B cell (primary cell): Measurements from ENCODE around the gene STRA8. TPM values are rescaled to one million over a fixed set of nuclear protein-coding genes. Genes with fewer than 3 reads are reported as not detected.

ENCODE experiments used
- ATAC-seq: fragments of 200-7000 bp; cut with Tn5 transposase; one replicate; pipeline ENCODE4 v1.10.0; 2021; ENCODE audit warnings: low read depth, mild to moderate bottlenecking, moderate number of reproducible peaks, moderate library complexity
- CTCF ChIA-PET: fragments of 350-600 bp; sonication (Branson Sonifier 250); formaldehyde crosslinking; loops from one replicate; lab custom pipeline; 2021; ENCODE audit warnings: antibody characterized with exemption, inconsistent platforms; lab: Charles Lee
- POLR2A ChIA-PET: fragments of 350-600 bp; sonication (Branson Sonifier 250); formaldehyde crosslinking; loops from one replicate; lab custom pipeline; 2021; ENCODE audit warnings: antibody characterized with exemption; lab: Charles Lee
- DNase-seq: peaks from one replicate; pipeline ENCODE4 v3.0.0; 2013
- H2AFZ ChIP-seq: 2 replicates; pipeline ENCODE4 v1.6.1; 2012; ENCODE audit warnings: mild to moderate bottlenecking, low read depth, low read length; ENCODE audit not compliant: insufficient read depth, poor library complexity, severe bottlenecking
- H3K27ac ChIP-seq, 2 donors: 1 replicate in 1 of 2; 2 replicates in 1 of 2; pipeline ENCODE4 v1.5.1; 2012 to 2013; ENCODE audit warnings: low read length in 2 of 2, mild to moderate bottlenecking in 2 of 2, moderate library complexity in 1 of 2
- H3K27me3 ChIP-seq, 4 experiments: fragments of 200-600 bp in 1 of 4; sonication (generic) in 1 of 4; replicated peaks in 1 of 4; 1 replicate in 2 of 4; 2 replicates in 2 of 4; pipeline versions ENCODE4 v1.6.1 to v1.7.0; 2013 to 2016; ENCODE audit warnings: low read length in 3 of 4, mild to moderate bottlenecking in 2 of 4, mixed read lengths in 1 of 4, moderate library complexity in 1 of 4; ENCODE audit not compliant: insufficient read depth in 4 of 4, control insufficient read depth in 3 of 4; ENCODE audit errors: control extremely low read depth in 1 of 4
- H3K36me3 ChIP-seq, 2 experiments: replicated peaks in 1 of 2; 1 replicate in 1 of 2; 2 replicates in 1 of 2; pipeline versions ENCODE4 v1.6.1 to v1.7.1; 2013; ENCODE audit warnings: low read length in 1 of 2; ENCODE audit not compliant: insufficient read depth in 2 of 2, control insufficient read depth in 1 of 2; ENCODE audit errors: control extremely low read depth in 1 of 2, extremely low read depth in 1 of 2
- H3K4me1 ChIP-seq, 2 donors: fragments of 200-600 bp in 1 of 2; sonication (generic) in 1 of 2; 1 replicate in 1 of 2; 2 replicates in 1 of 2; pipeline versions ENCODE4 v1.5.1 to v1.6.1; 2013 to 2017; ENCODE audit warnings: low read length in 2 of 2; ENCODE audit not compliant: control insufficient read depth in 2 of 2, insufficient read depth in 2 of 2
- H3K4me2 ChIP-seq: replicated peaks from 2 replicates; pipeline ENCODE3; 2012; ENCODE audit warnings: mild to moderate bottlenecking, low read depth, low read length; ENCODE audit not compliant: poor library complexity, severe bottlenecking
- H3K4me3 ChIP-seq, 5 experiments: fragments of 200-600 bp in 1 of 5; sonication (generic) in 1 of 5; 1 replicate in 3 of 5; 2 replicates in 2 of 5; pipeline versions ENCODE4 v1.5.1 to v1.7.0; 2011 to 2016; ENCODE audit warnings: low read length in 4 of 5, mild to moderate bottlenecking in 4 of 5, low read depth in 2 of 5, control low read depth in 1 of 5, moderate library complexity in 1 of 5; ENCODE audit not compliant: insufficient read depth in 1 of 5; ENCODE audit errors: control extremely low read depth in 1 of 5, extremely low read depth in 1 of 5
- H3K79me2 ChIP-seq: fragments of 200-600 bp; sonication (generic); one replicate; pipeline ENCODE4 v1.6.0; 2016; ENCODE audit warnings: low read length; ENCODE audit not compliant: control insufficient read depth, insufficient read depth
- H3K9ac ChIP-seq: fragments of 200-600 bp; sonication (generic); 2 replicates; pipeline ENCODE4 v1.6.1; 2017; ENCODE audit warnings: mild to moderate bottlenecking, low read length, moderate library complexity
- H3K9me3 ChIP-seq, 3 donors: one replicate each; pipeline versions ENCODE4 v1.6.1 to v1.7.1; 2013; ENCODE audit warnings: low read length in 2 of 3; ENCODE audit not compliant: control insufficient read depth in 2 of 3, insufficient read depth in 1 of 3; ENCODE audit errors: control extremely low read depth in 1 of 3
- H4K20me1 ChIP-seq: 2 replicates; pipeline ENCODE4 v1.6.0; 2012; ENCODE audit warnings: mild to moderate bottlenecking, low read length; ENCODE audit not compliant: insufficient read depth, control insufficient read depth, poor library complexity, severe bottlenecking
- H3K27ac Mint-ChIP-seq: one replicate; pipeline ENCODE4 v1.8.0; 2021; ENCODE audit warnings: mixed read lengths
- H3K27me3 Mint-ChIP-seq: one replicate; pipeline ENCODE4 v1.8.0; 2021; ENCODE audit warnings: mixed read lengths
- H3K4me1 Mint-ChIP-seq: one replicate; pipeline ENCODE4 v1.8.0; 2021; ENCODE audit warnings: mixed read lengths
- H3K4me3 Mint-ChIP-seq: one replicate; pipeline ENCODE4 v1.8.0; 2021; ENCODE audit warnings: mixed read lengths
- H3K9me3 Mint-ChIP-seq: one replicate; pipeline ENCODE4 v1.8.0; 2022; ENCODE audit warnings: mixed read lengths; ENCODE audit not compliant: insufficient read depth
- EZH2 ChIP-seq: IDR thresholded peaks from 2 replicates; pipeline ENCODE4 v1.6.1; 2012; ENCODE audit warnings: borderline replicate concordance, low read depth, mild to moderate bottlenecking, moderate library complexity, low read length; ENCODE audit not compliant: insufficient read depth, poor library complexity, severe bottlenecking
- WGBS: methylation state at CpG from one replicate; pipeline ENCODE4 v1.1.5; 2013; ENCODE audit warnings: missing lambda C conversion rate; ENCODE audit not compliant: insufficient coverage; 5-methylcytosine and 5-hydroxymethylcytosine counted together
- intact Hi-C: fragments of 100-400 bp; cut with micrococcal nuclease; formaldehyde crosslinking; loops from one replicate; pipeline ENCODE4 v1.10.0; 2022
- polyA plus RNA-seq: library from polyadenylated mRNA; depleted of rRNA; stranded (reverse); fragments of >200 nt; gene quantifications from 2 replicates; pipeline ENCODE4 v1.2.3, GENCODE V29; 2012
- total RNA-seq, 2 donors: library from RNA; stranded (reverse); fragments of 120-200 nt in 1 of 2; gene quantifications; 1 replicate in 1 of 2; 2 replicates in 1 of 2; pipeline versions ENCODE4 v1.2.3 to v1.2.4, GENCODE V29; 2013 to 2022
- TF ChIP-seq, protein P1 (sequence below): fragments of 200-600 bp; IDR thresholded peaks from one replicate; pipeline ENCODE4 v1.8.0; 2022; ENCODE audit warnings: antibody characterized with exemption, mild to moderate bottlenecking

The STRA8 gene
- total and polyA plus RNA-seq, 2 donors (not counting 1 experiment from before 2014, with no cell fraction given) = not detected

- Mint-ChIP-seq H3K27me3 (no peaks in the 10 kb centered on the region), H3K9me3 (no peaks in the 10 kb centered on the region), H3K4me1 (peaks cover 57% of the 10 kb centered on the region), H3K27ac (peak overlapping the region; percentile 7), H3K4me3 (peak overlapping the region; percentile 32)
- peaks cover 16% of the 10 kb centered on the region for H3K79me2 ChIP-seq
- H3K4me3 ChIP-seq = no peak overlapping the region
- peaks cover 1 to 26% of the 10 kb centered on the region in 2 experiments for H3K36me3 ChIP-seq
- ChIA-PET CTCF (interaction anchor here (1.1 to 1.5 kb wide), 3 partner anchors 37 to 221 kb away, joined by 3 to 6 read pairs (median 5); partner anchors contain the start of genes AGBL3 and CYREN), POLR2A (no interaction called here)
- no peak overlapping the region for H3K4me2 ChIP-seq
- TF ChIP-seq, protein P1, sequence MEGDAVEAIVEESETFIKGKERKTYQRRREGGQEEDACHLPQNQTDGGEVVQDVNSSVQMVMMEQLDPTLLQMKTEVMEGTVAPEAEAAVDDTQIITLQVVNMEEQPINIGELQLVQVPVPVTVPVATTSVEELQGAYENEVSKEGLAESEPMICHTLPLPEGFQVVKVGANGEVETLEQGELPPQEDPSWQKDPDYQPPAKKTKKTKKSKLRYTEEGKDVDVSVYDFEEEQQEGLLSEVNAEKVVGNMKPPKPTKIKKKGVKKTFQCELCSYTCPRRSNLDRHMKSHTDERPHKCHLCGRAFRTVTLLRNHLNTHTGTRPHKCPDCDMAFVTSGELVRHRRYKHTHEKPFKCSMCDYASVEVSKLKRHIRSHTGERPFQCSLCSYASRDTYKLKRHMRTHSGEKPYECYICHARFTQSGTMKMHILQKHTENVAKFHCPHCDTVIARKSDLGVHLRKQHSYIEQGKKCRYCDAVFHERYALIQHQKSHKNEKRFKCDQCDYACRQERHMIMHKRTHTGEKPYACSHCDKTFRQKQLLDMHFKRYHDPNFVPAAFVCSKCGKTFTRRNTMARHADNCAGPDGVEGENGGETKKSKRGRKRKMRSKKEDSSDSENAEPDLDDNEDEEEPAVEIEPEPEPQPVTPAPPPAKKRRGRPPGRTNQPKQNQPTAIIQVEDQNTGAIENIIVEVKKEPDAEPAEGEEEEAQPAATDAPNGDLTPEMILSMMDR = no peak
- no peak for TF ChIP-seq EZH2
- intact Hi-C loops = no loop called here
- no peaks in the 10 kb centered on the region for H3K9me3 ChIP-seq
- no peak overlapping the region for H3K27ac ChIP-seq
- H3K9ac ChIP-seq = no peak overlapping the region
- 80% methylated on average over 5 of the region's 6 CpGs for WGBS
- H4K20me1 ChIP-seq = no peaks in the 10 kb centered on the region
- ATAC-seq (no peak), DNase-seq (no peak)
- no peak overlapping the region for H2AFZ ChIP-seq
- H3K4me1 ChIP-seq = peaks cover 34 to 35% of the 10 kb centered on the region in 2 donors
- H3K27me3 ChIP-seq = no peaks in the 10 kb centered on the region
Observed at GRCh38 chr7:135208102-135208793, 25.4 kb upstream of the STRA8 start.

DNA sequence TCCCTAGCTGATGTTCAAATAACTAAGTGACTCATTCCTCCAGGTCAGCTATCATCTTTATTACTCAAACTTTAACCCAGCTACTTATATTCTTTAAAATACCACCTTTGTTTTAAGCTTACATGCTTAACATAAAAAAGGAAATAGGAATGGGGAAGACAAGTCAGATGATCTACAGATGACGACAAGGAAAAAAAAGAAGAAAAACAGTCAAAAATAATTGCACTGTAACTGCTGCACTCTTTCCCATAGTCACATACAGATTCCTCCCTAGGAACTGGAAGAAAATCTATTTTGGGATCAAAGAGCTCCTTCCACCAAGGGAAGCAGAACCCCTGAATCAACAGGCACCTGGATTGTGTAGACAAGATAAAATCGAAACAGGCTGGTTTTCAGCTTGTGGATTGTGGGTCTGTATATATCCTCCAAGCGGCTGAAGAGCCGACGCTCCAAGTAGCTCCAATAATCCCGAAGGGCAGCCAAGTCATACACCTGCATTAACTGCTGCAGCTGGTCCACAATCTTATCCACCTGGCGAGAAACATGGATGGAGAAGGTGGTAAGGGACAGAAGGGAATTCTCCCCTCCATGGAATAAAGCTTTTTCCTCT, 24.3 kb upstream of the STRA8 start:
- Histone ChIP-seq H3K4me1 (peaks cover 34 to 35% of the 10 kb centered on the region in 2 donors), H2AFZ (no peak overlapping the region), H3K4me3 (no peak overlapping the region), H3K27me3 (no peaks in the 10 kb centered on the region), H3K4me2 (peak overlapping the region; percentile 8), H3K9ac (no peak overlapping the region), H3K36me3 (peaks cover 0 to 16% of the 10 kb centered on the region in 2 experiments), H3K27ac (no peak overlapping the region), H3K79me2 (peaks cover 16% of the 10 kb centered on the region), H4K20me1 (no peaks in the 10 kb centered on the region), H3K9me3 (no peaks in the 10 kb centered on the region)
- ChIA-PET CTCF (interaction anchor here (1.0 to 3.6 kb wide), 4 partner anchors 9 to 222 kb away, joined by 3 to 15 read pairs (median 5); partner anchors contain the start of genes AGBL3 and CYREN), POLR2A (no interaction called here)
- TF ChIP-seq, protein P1 = no peak
- TF ChIP-seq EZH2 = no peak
- H3K4me1 Mint-ChIP-seq = peaks cover 55% of the 10 kb centered on the region
- H3K27me3 Mint-ChIP-seq = no peaks in the 10 kb centered on the region
- H3K27ac Mint-ChIP-seq = no peak overlapping the region
- DNase-seq = no peak
- WGBS = no CpG with 5 or more reads among the region's 7 CpGs
- intact Hi-C loops = no loop called here
- peak overlapping the region; percentile 32 for H3K4me3 Mint-ChIP-seq
- no peaks in the 10 kb centered on the region for H3K9me3 Mint-ChIP-seq
- no peak for ATAC-seq
